OCI-LY7 (cell line): ENCODE results near the gene CARNS1. TPM values are rescaled to one million over a fixed set of nuclear protein-coding genes. Genes with fewer than 3 reads are reported as not detected.

Experiments used
- BruUV-seq: library from RNA; stranded (reverse); fragments of 400-500 nt; replicated peaks from 2 replicates; lab custom pipeline; 2021; lab: Mats Ljungman, UMichigan
- CTCF ChIA-PET: fragments of 300-600 bp; sonication (Branson Sonifier 250); formaldehyde crosslinking; loops from one replicate; lab custom pipeline; 2022; ENCODE audit warnings: antibody characterized with exemption; ENCODE audit not compliant: unreplicated experiment; lab: Charles Lee
- POLR2A ChIA-PET: fragments of 300-600 bp; sonication (Branson Sonifier 250); formaldehyde crosslinking; loops from one replicate; lab custom pipeline; 2022; ENCODE audit warnings: antibody characterized with exemption; lab: Charles Lee
- DNase-seq: peaks from one replicate; pipeline ENCODE4 v3.0.0-alpha.2; 2015; ENCODE audit warnings: low spot score
- H2AFZ ChIP-seq: fragments of 200-600 bp; sonication (generic), shearing (Covaris generic); 2 replicates; pipeline ENCODE4 v1.6.1; 2014; ENCODE audit warnings: mild to moderate bottlenecking, antibody characterized with exemption, low read length, moderate library complexity
- H3K27ac ChIP-seq: fragments of 200-600 bp; sonication (generic); 2 replicates; pipeline ENCODE4 v1.5.1; 2014; ENCODE audit warnings: mixed run types, low read depth, mild to moderate bottlenecking, moderate library complexity, low read length, inconsistent platforms; ENCODE audit not compliant: poor library complexity, severe bottlenecking
- H3K36me3 ChIP-seq: fragments of 200-600 bp; sonication (generic); 2 replicates; pipeline ENCODE4 v1.6.1; 2014; ENCODE audit warnings: mild to moderate bottlenecking, antibody characterized with exemption, low read length, moderate library complexity, mixed read lengths; ENCODE audit not compliant: insufficient read depth
- H3K4me1 ChIP-seq: fragments of 200-600 bp; sonication (generic); 2 replicates; pipeline ENCODE4 v1.5.1; 2014; ENCODE audit warnings: mild to moderate bottlenecking, low read length; ENCODE audit not compliant: insufficient read depth, poor library complexity, severe bottlenecking
- H3K4me2 ChIP-seq: fragments of 200-600 bp; sonication (generic); 2 replicates; pipeline ENCODE4 v1.6.1; 2014; ENCODE audit warnings: mild to moderate bottlenecking, low read length
- H3K4me3 ChIP-seq: fragments of 200-600 bp; sonication (generic); 2 replicates; pipeline ENCODE4 v1.5.1; 2014; ENCODE audit warnings: mild to moderate bottlenecking, low read depth, low read length; ENCODE audit not compliant: poor library complexity, severe bottlenecking
- H3K79me2 ChIP-seq: fragments of 200-600 bp; sonication (generic); 2 replicates; pipeline ENCODE4 v1.6.1; 2016; ENCODE audit warnings: low read depth, mild to moderate bottlenecking, low read length, moderate library complexity, mixed read lengths; ENCODE audit not compliant: insufficient read depth
- H3K9me2 ChIP-seq: fragments of 200-600 bp; sonication (generic); 2 replicates; pipeline ENCODE4 v1.6.1; 2016; ENCODE audit warnings: mild to moderate bottlenecking, low read length, mixed read lengths; ENCODE audit not compliant: insufficient read depth
- H3K9me3 ChIP-seq: fragments of 200-600 bp; sonication (generic); 2 replicates; pipeline ENCODE4 v1.6.1; 2014; ENCODE audit warnings: mild to moderate bottlenecking, mixed run types, low read length, mixed read lengths
- H4K20me1 ChIP-seq: fragments of 200-600 bp; sonication (generic); 2 replicates; pipeline ENCODE4 v1.6.1; 2014; ENCODE audit warnings: mild to moderate bottlenecking, antibody characterized with exemption, low read length, moderate library complexity, mixed read lengths; ENCODE audit not compliant: insufficient read depth
- CTCF ChIP-seq: fragments of 200-600 bp; sonication (generic); conservative IDR thresholded peaks from 2 replicates; pipeline ENCODE4 v1.5.1; 2014; ENCODE audit warnings: mild to moderate bottlenecking, antibody characterized with exemption, low read length, moderate library complexity, mixed read lengths
- EZH2phosphoT487 ChIP-seq: fragments of 200-600 bp; sonication (generic); IDR thresholded peaks from 2 replicates; pipeline ENCODE4 v1.6.1; 2018; ENCODE audit warnings: low read depth, borderline replicate concordance, mild to moderate bottlenecking, mixed run types, antibody characterized with exemption, low read length, moderate library complexity, mixed read lengths
- intact Hi-C: fragments of 100-400 bp; cut with micrococcal nuclease; formaldehyde crosslinking; loops from one replicate; pipeline ENCODE4 v1.10.0; 2022; ENCODE audit not compliant: unreplicated experiment
- total RNA-seq, 2 experiments: library from RNA; depleted of rRNA in 1 of 2; stranded (reverse); fragments of >200 nt in 1 of 2; shearing (Covaris generic) in 1 of 2; gene quantifications; 2 replicates each; pipeline ENCODE4 v1.2.3, GENCODE V29; 2014 to 2022

CARNS1 gene
- total RNA-seq, 2 experiments from 2014 or later = 0.06 to 0.21 TPM

GRCh38 chr11:67458266-67458665, 42.8 kb downstream of the CARNS1 start:
- H3K79me2 ChIP-seq = no peaks in the 10 kb centered on the region
- no peaks in the 10 kb centered on the region for H3K9me2 ChIP-seq
- BruUV-seq = no TSS peak
- H2AFZ ChIP-seq = no peak overlapping the region
- H4K20me1 ChIP-seq = no peaks in the 10 kb centered on the region
- no peaks in the 10 kb centered on the region for H3K36me3 ChIP-seq
- H3K4me3 ChIP-seq = no peak overlapping the region
- H3K4me2 ChIP-seq = peak overlapping the region; percentile 79
- peaks cover 43% of the 10 kb centered on the region for H3K4me1 ChIP-seq
- ChIA-PET CTCF (no interaction called here), POLR2A (interaction anchor here (1.1 to 5.3 kb wide), 4 partner anchors 9 to 21 kb away, joined by 7 to 38 read pairs (median 25); partner anchors contain the start of genes PTPRCAP and TMEM134)
- intact Hi-C loops = loop anchor here (1.0 kb wide), 1 partner anchor 9 kb away; no protein-coding TSS in a partner anchor
- no peak for TF ChIP-seq CTCF
- no peak for TF ChIP-seq EZH2phosphoT487
- DNase-seq = no peak
- H3K27ac ChIP-seq = peak overlapping the region; percentile 97
- H3K9me3 ChIP-seq = no peaks in the 10 kb centered on the region

GRCh38 chr11:67463186-67463585, 47.7 kb downstream of the CARNS1 start:
- intact Hi-C loops = no loop called here
- no peaks in the 10 kb centered on the region for H4K20me1 ChIP-seq

More at GRCh38 chr11:67463186-67463585, 47.7 kb downstream of the CARNS1 start:
- no peaks in the 10 kb centered on the region; the same call in 1 of the 2 replicates for H3K36me3 ChIP-seq
- peaks cover 16% of the 10 kb centered on the region; the same call in 1 of the 2 replicates for H3K79me2 ChIP-seq
- H2AFZ ChIP-seq = no peak overlapping the region
- TF ChIP-seq CTCF = no peak
- no peak for TF ChIP-seq EZH2phosphoT487
- no peak overlapping the region for H3K4me2 ChIP-seq
- no peaks in the 10 kb centered on the region for H3K9me3 ChIP-seq
- BruUV-seq = no TSS peak
- H3K27ac ChIP-seq = no peak overlapping the region
- no peak for DNase-seq
- CTCF ChIA-PET = no interaction called here
- H3K9me2 ChIP-seq = no peaks in the 10 kb centered on the region
- no peak overlapping the region for H3K4me3 ChIP-seq
- POLR2A ChIA-PET = interaction anchor here (0.7 kb wide), 1 partner anchor 11 kb away, joined by 4 read pairs; no protein-coding TSS in a partner anchor
- H3K4me1 ChIP-seq = peaks cover 77% of the 10 kb centered on the region
